WTC11 (cell line): ENCODE data around the gene DHX30. TPM values are rescaled to one million over a fixed set of nuclear protein-coding genes. Genes with fewer than 3 reads are reported as not detected.

ENCODE experiments used
- AFF4 ChIP-seq: sonication (generic); formaldehyde crosslinking; IDR thresholded peaks from 2 replicates; pipeline ENCODE4 v1.8.1; 2023; ENCODE audit warnings: mild to moderate bottlenecking, missing genetic modification reagents, borderline replicate concordance
- ATF6 ChIP-seq: sonication (generic); formaldehyde crosslinking; IDR thresholded peaks from 2 replicates; pipeline ENCODE4 v1.8.1; 2023; ENCODE audit warnings: mild to moderate bottlenecking, missing genetic modification reagents
- CTCF ChIP-seq: fragments of 200-600 bp; IDR thresholded peaks from 2 replicates; pipeline ENCODE4 v1.8.0; 2022; ENCODE audit warnings: antibody characterized with exemption
- E2F1 ChIP-seq: sonication (generic); formaldehyde crosslinking; IDR thresholded peaks from 2 replicates; pipeline ENCODE4 v1.8.0; 2022; ENCODE audit warnings: mild to moderate bottlenecking, missing genetic modification reagents
- EMX1 ChIP-seq: fragments of 250-450 bp; sonication (Bioruptor Pico); IDR thresholded peaks from 2 replicates; pipeline ENCODE4 v1.8.0; 2021; ENCODE audit warnings: mild to moderate bottlenecking
- ERG ChIP-seq: fragments of 250-450 bp; sonication (Bioruptor Pico); IDR thresholded peaks from 2 replicates; pipeline ENCODE4 v1.8.0; 2021; ENCODE audit warnings: mild to moderate bottlenecking
- GABPB1 ChIP-seq: sonication (generic); formaldehyde crosslinking; IDR thresholded peaks from 2 replicates; pipeline ENCODE4 v1.8.1; 2023; ENCODE audit warnings: mild to moderate bottlenecking, missing genetic modification reagents
- HMGXB4 ChIP-seq: sonication (generic); formaldehyde crosslinking; IDR thresholded peaks from 2 replicates; pipeline ENCODE4 v1.8.1; 2023; ENCODE audit warnings: mild to moderate bottlenecking, moderate library complexity, missing genetic modification reagents
- IRF2 ChIP-seq: sonication (generic); formaldehyde crosslinking; IDR thresholded peaks from 2 replicates; pipeline ENCODE4 v1.8.0; 2022; ENCODE audit warnings: low read depth, missing genetic modification reagents, borderline replicate concordance
- JAZF1 ChIP-seq: fragments of 250-450 bp; sonication (Bioruptor Pico); IDR thresholded peaks from 2 replicates; pipeline ENCODE4 v1.9.0; 2021; ENCODE audit warnings: moderate library complexity, mild to moderate bottlenecking, inconsistent platforms
- JUN ChIP-seq: sonication (generic); formaldehyde crosslinking; IDR thresholded peaks from 2 replicates; pipeline ENCODE4 v1.8.0; 2023; ENCODE audit warnings: mild to moderate bottlenecking, missing genetic modification reagents
- MXD4 ChIP-seq: fragments of 250-450 bp; sonication (Bioruptor Pico); IDR thresholded peaks from 2 replicates; pipeline ENCODE4 v1.8.0; 2021; ENCODE audit warnings: mild to moderate bottlenecking, moderate library complexity, borderline replicate concordance
- NFATC4 ChIP-seq: fragments of 250-450 bp; sonication (Bioruptor Pico); IDR thresholded peaks from 2 replicates; pipeline ENCODE4 v1.9.0; 2021; ENCODE audit warnings: mild to moderate bottlenecking
- NR3C1 ChIP-seq: sonication (generic); formaldehyde crosslinking; conservative IDR thresholded peaks from 2 replicates; pipeline ENCODE4 v1.8.1; 2023; ENCODE audit warnings: low read depth, mild to moderate bottlenecking, missing genetic modification reagents
- OVOL2 ChIP-seq: fragments of 250-450 bp; sonication (Bioruptor Pico); IDR thresholded peaks from 2 replicates; pipeline ENCODE4 v1.9.0; 2021; ENCODE audit warnings: mild to moderate bottlenecking, borderline replicate concordance
- PREB ChIP-seq: sonication (generic); formaldehyde crosslinking; IDR thresholded peaks from 2 replicates; pipeline ENCODE4 v1.8.1; 2022; ENCODE audit warnings: mild to moderate bottlenecking, missing genetic modification reagents, moderate library complexity, borderline replicate concordance
- SMAD4 ChIP-seq: sonication (generic); formaldehyde crosslinking; IDR thresholded peaks from 2 replicates; pipeline ENCODE4 v1.8.0; 2022; ENCODE audit warnings: mild to moderate bottlenecking, missing genetic modification reagents
- SOX15 ChIP-seq: fragments of 250-450 bp; sonication (Bioruptor Pico); IDR thresholded peaks from 2 replicates; pipeline ENCODE4 v1.9.0; 2021; ENCODE audit warnings: mild to moderate bottlenecking
- TEAD4 ChIP-seq: sonication (generic); formaldehyde crosslinking; IDR thresholded peaks from 2 replicates; pipeline ENCODE4 v1.8.0; 2022; ENCODE audit warnings: mild to moderate bottlenecking, missing genetic modification reagents
- USF1 ChIP-seq: sonication (generic); formaldehyde crosslinking; IDR thresholded peaks from 2 replicates; pipeline ENCODE4 v1.8.0; 2022; ENCODE audit warnings: mild to moderate bottlenecking, missing genetic modification reagents
- USF2 ChIP-seq: sonication (generic); formaldehyde crosslinking; IDR thresholded peaks from 2 replicates; pipeline ENCODE4 v1.8.1; 2023; ENCODE audit warnings: mild to moderate bottlenecking, missing genetic modification reagents, moderate library complexity
- ZNF138 ChIP-seq: sonication (generic); formaldehyde crosslinking; conservative IDR thresholded peaks from 2 replicates; pipeline ENCODE4 v1.8.1; 2022; ENCODE audit warnings: mild to moderate bottlenecking, moderate library complexity, missing genetic modification reagents
- ZNF317 ChIP-seq: sonication (generic); formaldehyde crosslinking; IDR thresholded peaks from 2 replicates; pipeline ENCODE4 v1.8.1; 2023; ENCODE audit warnings: low read depth, mild to moderate bottlenecking, moderate library complexity, missing genetic modification reagents, borderline replicate concordance
- total RNA-seq: library from RNA; stranded (reverse); gene quantifications from 3 replicates; pipeline ENCODE4 v1.2.3, GENCODE V29; 2021

DHX30 gene
- total RNA-seq, 1 experiment from 2014 or later, result 98.1 TPM

- TF ChIP-seq NFATC4 (CRISPR knock-in tag) (no peak), JUN (CRISPR knock-in tag) (no peak), ATF6 (CRISPR knock-in tag) (no peak), AFF4 (CRISPR knock-in tag) (no peak), SOX15 (CRISPR knock-in tag) (no peak), ERG (CRISPR knock-in tag) (no peak), EMX1 (CRISPR knock-in tag) (no peak), GABPB1 (CRISPR knock-in tag) (peak; percentile 61; the same call in 1 of the 2 replicates), JAZF1 (no peak), NR3C1 (CRISPR knock-in tag) (no peak), USF2 (CRISPR knock-in tag) (no peak), SMAD4 (no peak), IRF2 (CRISPR knock-in tag) (no peak), OVOL2 (CRISPR knock-in tag) (no peak), ZNF317 (no peak), TEAD4 (CRISPR knock-in tag) (no peak), E2F1 (no peak), USF1 (CRISPR knock-in tag) (no peak), HMGXB4 (CRISPR knock-in tag) (peak; percentile 81), ZNF138 (CRISPR knock-in tag) (no peak), PREB (CRISPR knock-in tag) (no peak), CTCF (no peak), MXD4 (CRISPR knock-in tag) (no peak)
Observed at GRCh38 chr3:47781685-47782445, 21.1 kb upstream of the DHX30 start, which contains the start of gene SMARCC1 (continued).
